ENCODE results near the gene EARS2. TPM values are rescaled to one million over a fixed set of nuclear protein-coding genes. Genes with fewer than 3 reads are reported as not detected.

Gene EARS2
- total RNA-seq, 1 donor from 2014 or later = 15.3 TPM

- H3K27ac ChIP-seq = no peak overlapping the region
- no peak for DNase-seq
- peaks cover 4% of the 10 kb centered on the region for H3K4me1 ChIP-seq
- intact Hi-C loops (cut with DNase I) = no loop called here
- peaks cover 86% of the 10 kb centered on the region for H3K36me3 ChIP-seq
- ATAC-seq = no peak
- H3K9me3 ChIP-seq = no peaks in the 10 kb centered on the region
- no peaks in the 10 kb centered on the region for H3K27me3 ChIP-seq
- TF ChIP-seq, protein P1, sequence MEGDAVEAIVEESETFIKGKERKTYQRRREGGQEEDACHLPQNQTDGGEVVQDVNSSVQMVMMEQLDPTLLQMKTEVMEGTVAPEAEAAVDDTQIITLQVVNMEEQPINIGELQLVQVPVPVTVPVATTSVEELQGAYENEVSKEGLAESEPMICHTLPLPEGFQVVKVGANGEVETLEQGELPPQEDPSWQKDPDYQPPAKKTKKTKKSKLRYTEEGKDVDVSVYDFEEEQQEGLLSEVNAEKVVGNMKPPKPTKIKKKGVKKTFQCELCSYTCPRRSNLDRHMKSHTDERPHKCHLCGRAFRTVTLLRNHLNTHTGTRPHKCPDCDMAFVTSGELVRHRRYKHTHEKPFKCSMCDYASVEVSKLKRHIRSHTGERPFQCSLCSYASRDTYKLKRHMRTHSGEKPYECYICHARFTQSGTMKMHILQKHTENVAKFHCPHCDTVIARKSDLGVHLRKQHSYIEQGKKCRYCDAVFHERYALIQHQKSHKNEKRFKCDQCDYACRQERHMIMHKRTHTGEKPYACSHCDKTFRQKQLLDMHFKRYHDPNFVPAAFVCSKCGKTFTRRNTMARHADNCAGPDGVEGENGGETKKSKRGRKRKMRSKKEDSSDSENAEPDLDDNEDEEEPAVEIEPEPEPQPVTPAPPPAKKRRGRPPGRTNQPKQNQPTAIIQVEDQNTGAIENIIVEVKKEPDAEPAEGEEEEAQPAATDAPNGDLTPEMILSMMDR (IDR thresholded peaks at IDR 0.05) = no peak
- no peak overlapping the region for H3K4me3 ChIP-seq
Observed at GRCh38 chr16:23573817-23574216, 16.7 kb upstream of the EARS2 start.

DNA sequence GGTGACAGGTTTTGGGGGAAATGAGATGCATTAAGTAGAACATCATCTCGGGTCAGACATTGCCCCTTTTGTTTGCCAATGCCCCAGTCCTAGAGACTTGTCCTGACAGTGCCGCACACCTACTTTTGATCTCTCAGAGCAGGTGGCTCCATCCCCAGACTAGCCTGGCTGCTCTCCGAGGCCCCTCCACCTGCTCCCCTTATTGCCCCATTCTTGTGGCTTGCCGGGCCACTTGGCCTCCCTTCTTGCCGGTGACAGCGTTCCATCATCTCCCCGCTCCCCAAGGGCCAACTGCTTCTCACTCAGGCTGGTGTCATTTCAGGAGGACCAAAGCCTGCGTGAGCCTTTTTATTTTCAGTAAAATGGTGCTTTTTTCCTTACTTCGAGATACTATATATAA is 15.2 kb upstream of the EARS2 start:
- no peak overlapping the region for H3K27ac ChIP-seq
- H3K4me3 ChIP-seq = no peak overlapping the region
- H3K27me3 ChIP-seq = no peaks in the 10 kb centered on the region
- intact Hi-C loops (cut with DNase I) = no loop called here
- peaks cover 96% of the 10 kb centered on the region for H3K36me3 ChIP-seq
- no peaks in the 10 kb centered on the region for H3K9me3 ChIP-seq
- TF ChIP-seq, protein P1 (IDR thresholded peaks at IDR 0.05) = no peak
- H3K4me1 ChIP-seq = no peaks in the 10 kb centered on the region
- no peak for ATAC-seq
- no peak for DNase-seq

GRCh38 chr16:23571895-23572294 is 14.7 kb upstream of the EARS2 start:
- Histone ChIP-seq H3K27ac (no peak overlapping the region), H3K9me3 (no peaks in the 10 kb centered on the region), H3K4me1 (no peaks in the 10 kb centered on the region), H3K27me3 (no peaks in the 10 kb centered on the region), H3K4me3 (no peak overlapping the region), H3K36me3 (peaks cover 96% of the 10 kb centered on the region)
- intact Hi-C loops (cut with DNase I) = no loop called here
- DNase-seq (no peak), ATAC-seq (no peak)
- TF ChIP-seq, protein P1 (IDR thresholded peaks at IDR 0.05) = no peak

- no peaks in the 10 kb centered on the region for H3K4me1 ChIP-seq
- peaks cover 96% of the 10 kb centered on the region for H3K36me3 ChIP-seq
- TF ChIP-seq, protein P1 (IDR thresholded peaks at IDR 0.05) = no peak
- no peak overlapping the region for H3K27ac ChIP-seq
- ATAC-seq (peak; percentile 74), DNase-seq (no peak)
- no peaks in the 10 kb centered on the region for H3K27me3 ChIP-seq
- intact Hi-C loops (cut with DNase I) = no loop called here
- no peaks in the 10 kb centered on the region for H3K9me3 ChIP-seq
- no peak overlapping the region for H3K4me3 ChIP-seq
Observed at GRCh38 chr16:23570992-23571632, 14.0 kb upstream of the EARS2 start.

- H3K9me3 ChIP-seq = no peaks in the 10 kb centered on the region
- intact Hi-C loops (cut with DNase I) = no loop called here
- no peak overlapping the region for H3K27ac ChIP-seq
- TF ChIP-seq, protein P1 (IDR thresholded peaks at IDR 0.05) = no peak
- ATAC-seq = no peak
- H3K27me3 ChIP-seq = no peaks in the 10 kb centered on the region
- DNase-seq = no peak
- H3K4me1 ChIP-seq = no peaks in the 10 kb centered on the region
- H3K4me3 ChIP-seq = no peak overlapping the region
- H3K36me3 ChIP-seq = peaks cover 99% of the 10 kb centered on the region
Observed at GRCh38 chr16:23567602-23568001, 10.5 kb upstream of the EARS2 start.

GRCh38 chr16:23566724-23567123 is 9.6 kb upstream of the EARS2 start:
- Histone ChIP-seq H3K9me3 (no peaks in the 10 kb centered on the region), H3K27ac (no peak overlapping the region), H3K27me3 (no peaks in the 10 kb centered on the region), H3K4me3 (no peak overlapping the region), H3K36me3 (peaks cover 99% of the 10 kb centered on the region), H3K4me1 (no peaks in the 10 kb centered on the region)
- DNase-seq (no peak), ATAC-seq (no peak)
- intact Hi-C loops (cut with DNase I) = no loop called here
- TF ChIP-seq, protein P1 (IDR thresholded peaks at IDR 0.05) = no peak

Measured in upper lobe of right lung (tissue), 1 donor.